HepG2 (cell line): ENCODE data around the gene GINS3. TPM values are rescaled to one million over a fixed set of nuclear protein-coding genes. Genes with fewer than 3 reads are reported as not detected.
A peak's percentile ranks its signal among the peaks of the same experiment; 100 is the strongest.

Experiments used
- AGO1 ChIP-seq: fragments of 200-400 bp; formaldehyde crosslinking; IDR thresholded peaks from 2 replicates; pipeline ENCODE4 v1.6.1; 2017; ENCODE audit warnings: mild to moderate bottlenecking, low read depth, low read length, moderate library complexity; ENCODE audit not compliant: poor library complexity, severe bottlenecking
- KDM4B ChIP-seq: sonication (generic); formaldehyde crosslinking; IDR thresholded peaks from 2 replicates; pipeline ENCODE4 v1.4.0; 2020; ENCODE audit warnings: missing genetic modification reagents
- MAFK ChIP-seq, 2 experiments: IDR thresholded peaks in 1 of 2; conservative IDR thresholded peaks in 1 of 2; 2 replicates each; pipeline ENCODE4 v1.6.1; 2011; ENCODE audit warnings: improper control_type of control experiment in 2 of 2, low read length in 2 of 2
- NR2F2 ChIP-seq: IDR thresholded peaks from 2 replicates; pipeline ENCODE4 v1.6.1; 2012; ENCODE audit warnings: low read depth, inconsistent platforms, borderline replicate concordance
- PRMT3 ChIP-seq: sonication (generic); formaldehyde crosslinking; IDR thresholded peaks from 2 replicates; pipeline ENCODE4 v1.8.1; 2022; ENCODE audit warnings: low read depth, mild to moderate bottlenecking, moderate library complexity, missing genetic modification reagents, borderline replicate concordance
- PRPF4 ChIP-seq: fragments of 200-400 bp; formaldehyde crosslinking; IDR thresholded peaks from 2 replicates; pipeline ENCODE4 v1.6.1; 2016; ENCODE audit warnings: low read length, low read depth; ENCODE audit not compliant: poor library complexity, severe bottlenecking
- REL ChIP-seq: sonication (generic); formaldehyde crosslinking; conservative IDR thresholded peaks from 2 replicates; pipeline ENCODE4 v1.8.0; 2022; ENCODE audit warnings: mild to moderate bottlenecking, missing genetic modification reagents, moderate library complexity
- TOE1 ChIP-seq: sonication (generic); formaldehyde crosslinking; IDR thresholded peaks from 2 replicates; pipeline ENCODE4 v1.4.0; 2020; ENCODE audit warnings: mild to moderate bottlenecking, missing genetic modification reagents
- ZNF160 ChIP-seq: sonication (generic); formaldehyde crosslinking; IDR thresholded peaks from 2 replicates; pipeline ENCODE4 v1.8.0; 2022; ENCODE audit warnings: mild to moderate bottlenecking, inconsistent platforms, missing genetic modification reagents
- ZNF263 ChIP-seq: sonication (generic); formaldehyde crosslinking; IDR thresholded peaks from 2 replicates; pipeline ENCODE4 v1.4.0; 2020; ENCODE audit warnings: missing genetic modification reagents
- ZNF30 ChIP-seq: sonication (generic); formaldehyde crosslinking; IDR thresholded peaks from 2 replicates; pipeline ENCODE4 v1.5.0; 2020; ENCODE audit warnings: mild to moderate bottlenecking, missing genetic modification reagents
- ZNF337 ChIP-seq: sonication (generic); formaldehyde crosslinking; IDR thresholded peaks from 2 replicates; pipeline ENCODE4 v1.5.1; 2020; ENCODE audit warnings: missing genetic modification reagents, low read depth, mild to moderate bottlenecking, borderline replicate concordance
- ZNF781 ChIP-seq: sonication (generic); formaldehyde crosslinking; IDR thresholded peaks from 2 replicates; pipeline ENCODE4 v1.5.1; 2020; ENCODE audit warnings: borderline replicate concordance, mild to moderate bottlenecking, missing genetic modification reagents; ENCODE audit errors: not compliant biosample characterization
- polyA plus RNA-seq, 8 experiments: library from polyadenylated mRNA; depleted of rRNA in 3 of 8; stranded (reverse) in 7 of 8; unstranded in 1 of 8; fragments of >200 nt; fragmentation: Illumina TruSeq in 4 of 8; extraction: Trizol in 4 of 8; gene quantifications; 2 replicates each; pipeline versions ENCODE4 v1.2.1 to v1.2.3, GENCODE V29; 2011 to 2016; ENCODE audit warnings: low read depth in 4 of 8, missing spikeins in 1 of 8, mixed read lengths in 1 of 8; ENCODE audit not compliant: insufficient read depth in 1 of 8
- total RNA-seq, 5 experiments: library from RNA; depleted of rRNA; stranded (reverse); fragments of >200 nt; fragmentation: Illumina TruSeq; extraction: Trizol; gene quantifications; 2 replicates each; pipeline ENCODE4 v1.2.3, GENCODE V29; 2016; ENCODE audit warnings: low read depth in 1 of 5
- TF ChIP-seq, protein P1 (sequence below): sonication (generic); formaldehyde crosslinking; IDR thresholded peaks from 2 replicates; pipeline ENCODE4 v1.5.0; 2020; ENCODE audit warnings: missing genetic modification reagents, mild to moderate bottlenecking, borderline replicate concordance
- TF ChIP-seq, protein P2 (sequence below): IDR thresholded peaks from 2 replicates; pipeline ENCODE4 v1.6.1; 2016; ENCODE audit warnings: low read depth, borderline replicate concordance
- TF ChIP-seq, protein P3 (sequence below): sonication (generic); formaldehyde crosslinking; IDR thresholded peaks from 2 replicates; pipeline ENCODE4 v1.4.0; 2020; ENCODE audit warnings: mild to moderate bottlenecking, low read depth, missing genetic modification reagents
- TF ChIP-seq, protein P4 (sequence below): sonication (generic); formaldehyde crosslinking; IDR thresholded peaks from 2 replicates; pipeline ENCODE4 v1.8.0; 2022; ENCODE audit warnings: mild to moderate bottlenecking, missing genetic modification reagents, moderate library complexity
- TF ChIP-seq, protein P5 (sequence below): sonication (generic); formaldehyde crosslinking; IDR thresholded peaks from 2 replicates; pipeline ENCODE4 v1.5.1; 2020; ENCODE audit warnings: mild to moderate bottlenecking, moderate library complexity, missing genetic modification reagents
- TF ChIP-seq, protein P6 (sequence below): sonication (generic); formaldehyde crosslinking; IDR thresholded peaks from 2 replicates; pipeline ENCODE4 v1.4.0; 2020; ENCODE audit warnings: missing genetic modification reagents, borderline replicate concordance

Gene GINS3
- total and polyA plus RNA-seq, 2 of the 13 experiments (the other 11 are each of a cell fraction or from before 2014, with no cell fraction given): 6.5 to 19.3 TPM

DNA sequence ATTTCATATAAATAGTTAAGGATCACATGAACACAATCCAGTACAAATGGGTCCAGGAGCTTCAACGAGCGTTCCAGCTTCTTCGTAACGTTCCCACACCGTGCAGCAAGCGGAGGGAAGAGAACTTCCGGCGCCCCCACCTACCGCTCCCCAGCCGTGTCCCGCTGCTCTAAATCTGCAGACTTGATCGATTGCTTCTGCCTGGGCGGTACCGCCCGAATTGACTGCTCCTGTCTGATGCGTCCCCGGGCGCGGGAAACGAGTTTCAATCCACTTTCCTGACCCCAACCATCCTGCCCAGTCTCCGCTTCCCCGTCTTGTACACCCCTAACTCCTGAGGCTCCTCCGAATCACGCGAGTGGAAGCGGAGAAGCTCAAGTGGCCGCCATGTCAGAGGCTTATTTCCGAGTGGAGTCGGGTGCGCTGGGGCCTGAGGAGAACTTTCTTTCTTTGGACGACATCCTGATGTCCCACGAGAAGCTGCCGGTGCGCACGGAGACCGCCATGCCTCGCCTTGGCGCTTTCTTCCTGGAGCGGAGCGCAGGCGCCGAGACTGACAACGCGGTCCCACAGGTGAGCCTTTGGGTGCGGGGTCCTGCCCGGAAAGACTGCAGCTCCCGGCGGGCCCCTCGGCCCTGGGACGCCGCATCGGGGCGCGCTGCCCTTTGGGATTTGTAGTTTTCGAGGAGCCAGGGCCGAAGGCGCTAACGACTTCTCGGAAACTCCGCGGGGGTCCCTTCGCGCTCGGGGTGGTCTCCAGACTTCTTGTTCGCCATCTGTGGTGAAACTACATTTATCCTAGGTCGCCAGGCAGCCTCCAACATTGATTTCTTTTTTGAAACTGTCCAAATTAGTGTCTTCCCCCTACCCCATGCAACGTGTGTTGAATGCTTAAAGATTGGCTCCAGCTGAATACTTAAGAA lies at the start of gene GINS3 (continued):
- TF ChIP-seq, protein P1, sequence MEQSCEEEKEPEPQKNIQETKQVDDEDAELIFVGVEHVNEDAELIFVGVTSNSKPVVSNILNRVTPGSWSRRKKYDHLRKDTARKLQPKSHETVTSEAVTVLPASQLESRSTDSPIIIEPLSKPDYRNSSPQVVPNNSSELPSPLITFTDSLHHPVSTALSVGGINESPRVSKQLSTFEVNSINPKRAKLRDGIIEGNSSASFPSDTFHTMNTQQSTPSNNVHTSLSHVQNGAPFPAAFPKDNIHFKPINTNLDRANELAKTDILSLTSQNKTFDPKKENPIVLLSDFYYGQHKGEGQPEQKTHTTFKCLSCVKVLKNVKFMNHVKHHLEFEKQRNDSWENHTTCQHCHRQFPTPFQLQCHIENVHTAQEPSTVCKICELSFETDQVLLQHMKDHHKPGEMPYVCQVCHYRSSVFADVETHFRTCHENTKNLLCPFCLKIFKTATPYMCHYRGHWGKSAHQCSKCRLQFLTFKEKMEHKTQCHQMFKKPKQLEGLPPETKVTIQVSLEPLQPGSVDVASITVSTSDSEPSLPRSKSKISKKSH (CRISPR knock-in tag): peak; percentile 98
- TF ChIP-seq, protein P2, sequence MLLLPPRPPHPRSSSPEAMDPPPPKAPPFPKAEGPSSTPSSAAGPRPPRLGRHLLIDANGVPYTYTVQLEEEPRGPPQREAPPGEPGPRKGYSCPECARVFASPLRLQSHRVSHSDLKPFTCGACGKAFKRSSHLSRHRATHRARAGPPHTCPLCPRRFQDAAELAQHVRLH (CRISPR knock-in tag): peak; percentile 85
- TF ChIP-seq ZNF781 (CRISPR knock-in tag) (peak; percentile 97), NR2F2 (peak; percentile 44; the same call in 1 of the 2 replicates), ZNF160 (CRISPR knock-in tag) (peak; percentile 67; the same call in 1 of the 2 replicates), MAFK (conservative IDR thresholded peaks at IDR 0.05 in 1 of 2, IDR thresholded peaks at IDR 0.05 in 1 of 2; ENCODE audit: low read length in 2 of 2) (0 out of 4 replicates have a peak, but pooled peaks of 1 of the 2 experiments have one; percentile 2), ZNF30 (CRISPR knock-in tag) (peak; percentile 96), KDM4B (CRISPR knock-in tag) (peak; percentile 75), ZNF337 (0 out of 2 replicates have a peak, but pooled peaks have one; percentile 28), REL (CRISPR knock-in tag) (peak; percentile 94), AGO1 (peak; percentile 56), PRPF4 (no peak), ZNF263 (CRISPR knock-in tag) (no peak), PRMT3 (no peak), TOE1 (CRISPR knock-in tag) (0 out of 2 replicates have a peak, but pooled peaks have one; percentile 87)
- TF ChIP-seq, protein P3, sequence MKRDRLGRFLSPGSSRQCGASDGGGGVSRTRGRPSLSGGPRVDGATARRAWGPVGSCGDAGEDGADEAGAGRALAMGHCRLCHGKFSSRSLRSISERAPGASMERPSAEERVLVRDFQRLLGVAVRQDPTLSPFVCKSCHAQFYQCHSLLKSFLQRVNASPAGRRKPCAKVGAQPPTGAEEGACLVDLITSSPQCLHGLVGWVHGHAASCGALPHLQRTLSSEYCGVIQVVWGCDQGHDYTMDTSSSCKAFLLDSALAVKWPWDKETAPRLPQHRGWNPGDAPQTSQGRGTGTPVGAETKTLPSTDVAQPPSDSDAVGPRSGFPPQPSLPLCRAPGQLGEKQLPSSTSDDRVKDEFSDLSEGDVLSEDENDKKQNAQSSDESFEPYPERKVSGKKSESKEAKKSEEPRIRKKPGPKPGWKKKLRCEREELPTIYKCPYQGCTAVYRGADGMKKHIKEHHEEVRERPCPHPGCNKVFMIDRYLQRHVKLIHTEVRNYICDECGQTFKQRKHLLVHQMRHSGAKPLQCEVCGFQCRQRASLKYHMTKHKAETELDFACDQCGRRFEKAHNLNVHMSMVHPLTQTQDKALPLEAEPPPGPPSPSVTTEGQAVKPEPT: no peak; the same call in 1 of the 2 replicates
- TF ChIP-seq, protein P4, sequence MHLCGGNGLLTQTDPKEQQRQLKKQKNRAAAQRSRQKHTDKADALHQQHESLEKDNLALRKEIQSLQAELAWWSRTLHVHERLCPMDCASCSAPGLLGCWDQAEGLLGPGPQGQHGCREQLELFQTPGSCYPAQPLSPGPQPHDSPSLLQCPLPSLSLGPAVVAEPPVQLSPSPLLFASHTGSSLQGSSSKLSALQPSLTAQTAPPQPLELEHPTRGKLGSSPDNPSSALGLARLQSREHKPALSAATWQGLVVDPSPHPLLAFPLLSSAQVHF: peak; percentile 95
- TF ChIP-seq, protein P5, sequence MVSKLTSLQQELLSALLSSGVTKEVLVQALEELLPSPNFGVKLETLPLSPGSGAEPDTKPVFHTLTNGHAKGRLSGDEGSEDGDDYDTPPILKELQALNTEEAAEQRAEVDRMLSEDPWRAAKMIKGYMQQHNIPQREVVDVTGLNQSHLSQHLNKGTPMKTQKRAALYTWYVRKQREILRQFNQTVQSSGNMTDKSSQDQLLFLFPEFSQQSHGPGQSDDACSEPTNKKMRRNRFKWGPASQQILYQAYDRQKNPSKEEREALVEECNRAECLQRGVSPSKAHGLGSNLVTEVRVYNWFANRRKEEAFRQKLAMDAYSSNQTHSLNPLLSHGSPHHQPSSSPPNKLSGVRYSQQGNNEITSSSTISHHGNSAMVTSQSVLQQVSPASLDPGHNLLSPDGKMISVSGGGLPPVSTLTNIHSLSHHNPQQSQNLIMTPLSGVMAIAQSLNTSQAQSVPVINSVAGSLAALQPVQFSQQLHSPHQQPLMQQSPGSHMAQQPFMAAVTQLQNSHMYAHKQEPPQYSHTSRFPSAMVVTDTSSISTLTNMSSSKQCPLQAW (CRISPR knock-in tag): peak; percentile 87
- TF ChIP-seq, protein P6, sequence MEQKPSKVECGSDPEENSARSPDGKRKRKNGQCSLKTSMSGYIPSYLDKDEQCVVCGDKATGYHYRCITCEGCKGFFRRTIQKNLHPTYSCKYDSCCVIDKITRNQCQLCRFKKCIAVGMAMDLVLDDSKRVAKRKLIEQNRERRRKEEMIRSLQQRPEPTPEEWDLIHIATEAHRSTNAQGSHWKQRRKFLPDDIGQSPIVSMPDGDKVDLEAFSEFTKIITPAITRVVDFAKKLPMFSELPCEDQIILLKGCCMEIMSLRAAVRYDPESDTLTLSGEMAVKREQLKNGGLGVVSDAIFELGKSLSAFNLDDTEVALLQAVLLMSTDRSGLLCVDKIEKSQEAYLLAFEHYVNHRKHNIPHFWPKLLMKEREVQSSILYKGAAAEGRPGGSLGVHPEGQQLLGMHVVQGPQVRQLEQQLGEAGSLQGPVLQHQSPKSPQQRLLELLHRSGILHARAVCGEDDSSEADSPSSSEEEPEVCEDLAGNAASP (CRISPR knock-in tag): peak; percentile 73
